CD4-positive, alpha-beta T cell treated with Interleukin-21 for 1 hour (primary cell): ENCODE data around the gene RNF150.

Experiments
- DNase-seq: peaks from one replicate; pipeline ENCODE4 v3.0.0-alpha.2; 2020

RNF150 gene

GRCh38 chr4:140969296-140969695, 164.0 kb downstream of the RNF150 start:
- DNase-seq = no peak

GRCh38 chr4:140968371-140968770, 164.9 kb downstream of the RNF150 start:
- DNase-seq = no peak

- DNase-seq = no peak
Observed at GRCh38 chr4:140963883-140964282, 169.4 kb downstream of the RNF150 start.

GRCh38 chr4:140955641-140956040, 177.6 kb downstream of the RNF150 start:
- DNase-seq = no peak

- no peak for DNase-seq
Observed at GRCh38 chr4:140952717-140953116, 180.6 kb downstream of the RNF150 start.

GRCh38 chr4:140947506-140947905, 185.8 kb downstream of the RNF150 start:
- DNase-seq = no peak

- DNase-seq = no peak
Observed at GRCh38 chr4:140945106-140945505, 188.2 kb downstream of the RNF150 start.

- no peak for DNase-seq
Observed at GRCh38 chr4:140944572-140944971, 188.7 kb downstream of the RNF150 start.

- DNase-seq = no peak
Observed at GRCh38 chr4:140944199-140944515, 189.1 kb downstream of the RNF150 start.

GRCh38 chr4:140943486-140944198, 189.6 kb downstream of the RNF150 start:
- DNase-seq = no peak

GRCh38 chr4:140940589-140940988, 192.7 kb downstream of the RNF150 start:
- DNase-seq = no peak

- DNase-seq = no peak
Observed at GRCh38 chr4:140937866-140938265, 195.4 kb downstream of the RNF150 start.

GRCh38 chr4:140935254-140935653, 198.0 kb downstream of the RNF150 start:
- no peak for DNase-seq

GRCh38 chr4:140932501-140933045, 200.7 kb downstream of the RNF150 start:
- no peak for DNase-seq

GRCh38 chr4:140931911-140932310, 201.4 kb downstream of the RNF150 start:
- no peak for DNase-seq

- DNase-seq = no peak
Observed at GRCh38 chr4:140930557-140930956, 202.7 kb downstream of the RNF150 start.

- no peak for DNase-seq
Observed at GRCh38 chr4:140930011-140930410, 203.3 kb downstream of the RNF150 start.

- no peak for DNase-seq
Observed at GRCh38 chr4:140928880-140929279, 204.4 kb downstream of the RNF150 start.

- DNase-seq = no peak
Observed at GRCh38 chr4:140926672-140927071, 206.6 kb downstream of the RNF150 start.

- no peak for DNase-seq
Observed at GRCh38 chr4:140925417-140925816, 207.9 kb downstream of the RNF150 start.

- DNase-seq = no peak
Observed at GRCh38 chr4:140924761-140925392, 208.4 kb downstream of the RNF150 start.

GRCh38 chr4:140906993-140907962, 226.0 kb downstream of the RNF150 start:
- DNase-seq = no peak

GRCh38 chr4:140904904-140905303, 228.4 kb downstream of the RNF150 start:
- DNase-seq = no peak
